HG03159 (cell line): ENCODE results near the gene RHOC.
A peak's percentile ranks its signal among the peaks of the same experiment; 100 is the strongest.

Source experiments
- ATAC-seq: cut with Tn5 transposase; IDR thresholded peaks from one replicate; pipeline ENCODE4 v1.9.1; 2021; ENCODE audit warnings: mild to moderate bottlenecking, moderate library complexity; ENCODE audit not compliant: unreplicated experiment

Gene RHOC

GRCh38 chr1:112702420-112703261 lies 4.3 kb downstream of the RHOC start:
- no peak for ATAC-seq

DNA sequence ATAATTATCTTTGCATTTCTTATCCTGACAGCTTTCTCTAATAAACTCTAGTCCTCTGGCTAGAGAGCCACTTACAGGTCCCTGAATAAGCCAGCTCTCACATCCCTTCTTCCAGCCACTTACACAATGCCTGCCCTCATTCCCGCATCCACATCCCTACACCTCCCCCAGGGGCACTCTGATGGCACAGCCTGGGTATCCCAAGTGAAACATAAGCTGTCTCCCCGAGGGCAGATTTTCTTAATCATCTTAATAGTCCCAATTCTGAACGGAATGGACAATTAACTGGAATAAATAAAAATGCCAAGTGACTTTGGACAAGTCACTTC lies 4.9 kb downstream of the RHOC start:
- no peak for ATAC-seq

- ATAC-seq: no peak
Observed at GRCh38 chr1:112701227-112702066, 5.5 kb downstream of the RHOC start.

DNA sequence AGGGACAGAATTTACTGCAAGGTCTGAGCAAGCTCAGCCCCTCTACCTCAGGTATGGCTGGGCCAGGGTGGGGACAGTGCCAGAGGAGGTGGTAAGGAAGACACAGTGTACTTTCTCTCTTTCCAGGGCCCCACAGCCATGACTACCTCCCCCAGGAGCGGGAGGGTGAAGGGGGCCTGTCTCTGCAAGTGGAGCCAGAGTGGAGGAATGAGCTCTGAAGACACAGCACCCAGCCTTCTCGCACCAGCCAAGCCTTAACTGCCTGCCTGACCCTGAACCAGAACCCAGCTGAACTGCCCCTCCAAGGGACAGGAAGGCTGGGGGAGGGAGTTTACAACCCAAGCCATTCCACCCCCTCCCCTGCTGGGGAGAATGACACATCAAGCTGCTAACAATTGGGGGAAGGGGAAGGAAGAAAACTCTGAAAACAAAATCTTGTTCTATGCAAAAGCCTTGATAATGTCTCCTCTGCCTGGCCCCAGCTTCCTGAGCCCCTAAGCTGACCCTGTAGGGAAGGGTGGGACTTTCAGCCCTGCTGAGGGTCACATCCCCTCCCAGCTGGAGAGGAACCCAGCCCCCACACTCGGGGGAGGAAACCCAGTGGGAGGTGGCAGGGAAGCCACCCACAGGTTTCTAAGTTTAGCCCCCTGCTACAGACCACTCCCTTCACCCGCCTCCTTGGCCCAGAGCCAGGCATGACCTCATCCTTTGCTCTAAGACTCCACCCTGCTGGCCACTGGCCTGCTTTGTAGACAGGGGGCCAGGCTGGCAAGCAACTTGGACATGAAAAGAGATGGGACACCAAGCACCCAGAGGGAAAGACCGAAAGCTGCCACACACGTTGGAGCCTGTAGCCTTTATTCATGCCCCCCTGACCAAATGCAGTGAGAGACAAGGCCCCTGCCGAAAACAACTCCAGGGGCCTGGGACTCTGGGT lies 6.4 kb downstream of the RHOC start:
- ATAC-seq: peak; percentile 38

DNA sequence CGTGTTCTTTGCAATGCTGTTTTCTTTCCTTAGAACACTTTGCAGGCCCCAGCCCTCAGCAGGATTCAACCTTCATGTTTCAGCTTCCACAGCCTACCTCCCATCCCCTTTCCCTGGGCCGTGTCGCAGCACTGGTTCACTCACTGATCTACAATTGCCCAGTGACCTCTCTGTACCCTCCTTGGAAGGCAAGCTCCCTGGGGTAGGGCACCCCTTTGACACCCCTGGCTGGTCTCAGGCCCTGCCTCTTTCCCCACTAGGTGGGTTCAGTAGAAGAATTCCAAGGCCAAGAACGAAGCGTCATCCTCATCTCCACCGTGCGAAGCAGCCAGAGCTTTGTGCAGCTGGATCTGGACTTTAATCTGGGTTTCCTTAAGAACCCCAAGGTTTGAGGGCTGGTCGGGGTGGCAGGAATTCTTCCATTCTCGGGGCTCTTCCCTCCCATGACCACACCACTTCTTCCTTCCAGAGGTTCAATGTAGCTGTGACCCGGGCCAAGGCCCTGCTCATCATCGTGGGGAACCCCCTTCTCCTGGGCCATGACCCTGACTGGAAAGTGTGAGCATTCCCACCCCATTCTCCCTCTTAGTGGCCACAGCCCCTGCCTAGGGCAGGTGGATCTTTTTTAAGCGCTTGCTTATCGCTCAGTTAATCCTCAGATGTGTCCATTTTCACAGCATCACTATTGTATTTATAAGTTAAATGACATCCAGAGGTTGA lies 7.3 kb downstream of the RHOC start:
- ATAC-seq: no peak

GRCh38 chr1:112698366-112699310 lies 8.3 kb downstream of the RHOC start:
- no peak for ATAC-seq

- ATAC-seq: no peak
Observed at GRCh38 chr1:112697781-112698201, 9.1 kb downstream of the RHOC start.

- no peak for ATAC-seq
Observed at GRCh38 chr1:112696578-112697314, 10.2 kb downstream of the RHOC start.

- ATAC-seq: no peak
Observed at GRCh38 chr1:112695276-112695675, 11.7 kb downstream of the RHOC start.

- ATAC-seq: no peak
Observed at GRCh38 chr1:112694363-112694929, 12.5 kb downstream of the RHOC start.

- ATAC-seq: no peak
Observed at GRCh38 chr1:112693821-112694220, 13.1 kb downstream of the RHOC start.

DNA sequence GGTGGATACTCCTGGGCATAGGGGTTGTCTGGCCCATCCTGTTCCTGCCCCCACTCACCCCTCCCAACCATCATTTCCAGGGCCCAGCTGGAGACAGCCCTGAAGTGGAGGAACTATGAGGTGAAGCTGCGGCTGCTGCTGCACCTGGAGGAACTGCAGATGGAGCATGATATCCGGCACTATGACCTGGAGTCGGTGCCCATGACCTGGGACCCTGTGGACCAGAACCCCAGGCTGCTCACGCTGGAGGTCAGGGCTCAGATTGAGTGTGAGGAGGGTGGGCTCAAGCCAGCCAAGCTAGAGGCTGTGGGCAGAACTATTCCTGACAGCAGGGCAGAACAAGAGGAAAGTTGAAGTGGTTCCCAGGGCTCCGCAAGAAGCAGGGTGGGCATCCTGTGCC lies 14.2 kb downstream of the RHOC start:
- ATAC-seq: no peak

DNA sequence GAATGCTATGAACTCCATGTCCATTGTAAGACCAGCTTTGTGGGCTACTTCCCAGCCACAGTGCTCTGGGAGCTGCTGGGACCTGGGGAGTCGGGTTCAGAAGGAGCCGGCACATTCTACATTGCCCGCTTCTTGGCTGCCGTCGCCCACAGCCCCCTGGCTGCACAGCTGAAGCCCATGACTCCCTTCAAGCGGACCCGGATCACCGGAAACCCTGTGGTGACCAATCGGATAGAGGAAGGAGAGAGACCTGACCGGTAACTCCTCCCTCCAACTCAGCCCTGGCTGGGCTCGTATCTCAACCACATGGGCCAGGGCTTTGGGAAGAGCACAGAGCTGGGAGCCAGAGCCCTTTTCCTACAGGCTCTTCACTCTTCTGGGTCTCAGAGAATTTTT lies 17.1 kb downstream of the RHOC start:
- ATAC-seq: no peak

DNA sequence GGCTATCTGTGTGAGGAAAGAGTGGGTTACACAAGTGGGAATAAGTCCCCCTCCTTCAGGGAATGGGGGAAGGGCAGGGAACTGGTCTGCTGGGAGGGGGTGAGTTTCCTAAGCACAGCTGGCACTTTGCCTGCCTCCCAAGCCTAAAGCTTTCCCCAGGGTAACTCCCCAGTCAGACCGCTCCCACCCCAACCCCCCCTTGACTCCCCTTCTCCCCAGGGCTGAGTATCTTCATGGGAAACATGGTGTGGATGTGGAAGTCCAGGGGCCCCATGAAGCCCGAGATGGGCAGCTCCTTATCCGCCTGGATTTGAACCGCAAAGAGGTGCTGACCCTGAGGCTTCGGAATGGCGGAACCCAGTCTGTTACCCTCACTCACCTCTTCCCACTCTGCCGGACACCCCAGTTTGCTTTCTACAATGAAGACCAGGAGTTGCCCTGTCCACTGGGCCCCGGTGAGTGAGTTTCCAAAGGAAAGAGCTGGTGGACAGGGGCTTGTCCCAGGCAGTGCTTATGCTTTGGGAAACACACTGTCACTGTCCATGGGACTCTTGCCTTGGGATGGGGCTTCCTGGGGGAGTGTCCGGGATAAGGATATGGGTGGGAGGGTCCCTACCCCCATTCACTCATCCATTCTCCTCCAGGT lies 17.6 kb downstream of the RHOC start:
- no peak for ATAC-seq

- no peak for ATAC-seq
Observed at GRCh38 chr1:112688781-112689193, 18.1 kb downstream of the RHOC start.

DNA sequence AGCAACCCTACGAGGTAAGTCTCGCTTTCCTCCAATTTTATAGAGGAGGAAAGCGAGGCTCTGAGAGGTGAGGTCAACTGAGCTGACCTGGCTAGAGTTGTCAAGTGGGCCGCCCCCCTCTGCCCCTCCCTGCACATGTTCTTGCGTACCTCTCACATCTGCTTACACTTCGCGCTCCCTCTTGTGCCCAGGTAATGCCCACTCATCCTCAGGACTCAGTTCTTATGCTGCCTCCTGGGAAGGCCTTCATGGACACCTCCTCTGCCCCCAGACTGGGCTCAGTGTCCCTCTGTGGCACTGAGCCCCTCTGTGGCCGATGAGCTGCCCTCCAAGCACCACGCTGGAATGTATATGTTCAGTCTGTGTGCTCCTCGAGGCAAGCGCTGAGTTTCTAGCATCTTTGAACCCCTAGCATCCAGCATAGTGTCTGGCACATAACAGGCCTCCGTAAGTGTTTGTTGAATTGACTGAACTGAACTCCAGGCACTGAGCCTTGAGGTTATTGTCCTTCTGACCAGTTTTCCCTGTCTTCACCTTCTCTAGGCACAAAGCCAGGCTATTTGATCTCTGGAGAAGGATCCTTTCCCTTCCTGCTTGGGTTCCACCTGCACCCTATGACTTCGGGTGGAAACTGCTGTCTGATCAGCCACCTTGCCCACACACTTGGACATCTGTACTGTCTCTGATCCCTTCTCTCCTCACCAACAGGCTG lies 19.0 kb downstream of the RHOC start:
- ATAC-seq: no peak

DNA sequence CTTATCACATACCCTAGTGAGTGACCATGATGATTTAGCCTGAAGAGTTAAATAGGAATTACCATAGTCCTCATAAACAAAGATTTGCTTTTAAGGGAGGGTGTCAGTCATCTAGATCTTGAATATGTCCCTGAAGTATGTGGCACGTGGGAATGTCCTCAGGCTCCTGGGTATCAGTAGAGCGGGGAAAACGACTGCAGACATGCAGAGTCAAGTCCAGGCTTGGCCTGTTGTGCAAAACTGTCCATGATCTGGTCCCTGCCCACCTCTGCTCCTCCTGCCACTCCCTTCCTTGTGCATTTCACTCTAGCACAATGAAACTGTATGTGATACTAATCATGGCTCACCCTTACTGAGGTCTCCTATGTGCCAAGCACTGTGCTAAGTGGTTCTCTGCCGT lies 19.6 kb downstream of the RHOC start:
- no peak for ATAC-seq
